NB4 (cell line): Measurements from ENCODE around the gene RAET1L.

Experiments
- MYC ChIP-seq: IDR thresholded peaks from 2 replicates; pipeline ENCODE4 v1.6.1; 2011; ENCODE audit warnings: low read depth, low read length
- POLR2A ChIP-seq: IDR thresholded peaks from 2 replicates; pipeline ENCODE4 v1.6.1; 2011; ENCODE audit warnings: mild to moderate bottlenecking; ENCODE audit not compliant: insufficient read length; ENCODE audit errors: extremely low read depth
- TF ChIP-seq, protein P1 (sequence below): IDR thresholded peaks from one replicate; pipeline ENCODE4 v1.5.1; 2012; ENCODE audit warnings: low read depth, low read length
- TF ChIP-seq, protein P2 (sequence below): IDR thresholded peaks from 2 replicates; pipeline ENCODE4 v1.6.1; 2011; ENCODE audit warnings: low read depth, low read length

DNA sequence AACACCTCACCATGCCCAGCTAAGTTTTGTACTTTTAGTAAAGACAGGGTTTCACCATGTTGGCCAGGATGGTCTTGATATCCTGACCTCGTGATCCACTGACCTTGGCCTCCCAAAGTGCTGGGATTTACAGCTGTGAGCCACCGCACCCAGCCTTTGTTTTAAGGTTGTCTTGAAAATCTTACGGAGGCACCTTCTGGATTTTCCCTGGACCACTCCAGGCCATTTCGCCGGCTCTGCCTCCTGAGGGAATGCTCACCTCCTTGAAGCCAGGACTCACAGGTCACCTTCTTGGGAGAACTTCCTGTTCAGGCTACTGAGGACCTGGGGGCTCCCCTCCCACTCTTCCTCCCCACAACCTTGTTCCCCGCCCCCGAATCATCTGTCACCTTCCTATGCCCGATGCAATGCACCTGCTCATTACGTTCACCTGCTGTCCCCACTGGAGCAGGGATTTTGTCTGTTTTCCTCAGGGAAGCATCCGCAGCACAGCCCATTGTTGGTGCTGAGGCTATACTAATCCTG, 19.4 kb upstream of the RAET1L start:
- TF ChIP-seq, protein P1, sequence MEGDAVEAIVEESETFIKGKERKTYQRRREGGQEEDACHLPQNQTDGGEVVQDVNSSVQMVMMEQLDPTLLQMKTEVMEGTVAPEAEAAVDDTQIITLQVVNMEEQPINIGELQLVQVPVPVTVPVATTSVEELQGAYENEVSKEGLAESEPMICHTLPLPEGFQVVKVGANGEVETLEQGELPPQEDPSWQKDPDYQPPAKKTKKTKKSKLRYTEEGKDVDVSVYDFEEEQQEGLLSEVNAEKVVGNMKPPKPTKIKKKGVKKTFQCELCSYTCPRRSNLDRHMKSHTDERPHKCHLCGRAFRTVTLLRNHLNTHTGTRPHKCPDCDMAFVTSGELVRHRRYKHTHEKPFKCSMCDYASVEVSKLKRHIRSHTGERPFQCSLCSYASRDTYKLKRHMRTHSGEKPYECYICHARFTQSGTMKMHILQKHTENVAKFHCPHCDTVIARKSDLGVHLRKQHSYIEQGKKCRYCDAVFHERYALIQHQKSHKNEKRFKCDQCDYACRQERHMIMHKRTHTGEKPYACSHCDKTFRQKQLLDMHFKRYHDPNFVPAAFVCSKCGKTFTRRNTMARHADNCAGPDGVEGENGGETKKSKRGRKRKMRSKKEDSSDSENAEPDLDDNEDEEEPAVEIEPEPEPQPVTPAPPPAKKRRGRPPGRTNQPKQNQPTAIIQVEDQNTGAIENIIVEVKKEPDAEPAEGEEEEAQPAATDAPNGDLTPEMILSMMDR = no peak
- TF ChIP-seq, protein P2, sequence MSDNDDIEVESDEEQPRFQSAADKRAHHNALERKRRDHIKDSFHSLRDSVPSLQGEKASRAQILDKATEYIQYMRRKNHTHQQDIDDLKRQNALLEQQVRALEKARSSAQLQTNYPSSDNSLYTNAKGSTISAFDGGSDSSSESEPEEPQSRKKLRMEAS = no peak
- TF ChIP-seq POLR2A (no peak), MYC (no peak)
